K562 (cell line): ENCODE results near the gene ELOVL5. TPM values are rescaled to one million over a fixed set of nuclear protein-coding genes. Genes with fewer than 3 reads are reported as not detected.

Experiments
- ATAC-seq: fragments of 200-7000 bp; cut with Tn5 transposase; 3 replicates; pipeline ENCODE4 v1.9.1; 2020; ENCODE audit warnings: moderate library complexity
- BruUV-seq: library from RNA; stranded (reverse); fragments of 400-500 nt; replicated peaks from 2 replicates; lab custom pipeline; 2021; lab: Mats Ljungman, UMichigan
- CTCF ChIA-PET: fragments of 300-600 bp; formaldehyde crosslinking; extraction: SDS; loops from one replicate; lab custom pipeline; 2021; ENCODE audit warnings: low intra/inter-chr PET ratio; lab: Yijun Ruan, JAX
- POLR2A ChIA-PET: fragments of 300-600, 350-650 bp; sonication (Branson Sonifier 250); formaldehyde crosslinking; extraction: SDS; loops from one replicate; lab custom pipeline; 2021; ENCODE audit warnings: antibody characterized with exemption, inconsistent platforms; lab: Yijun Ruan, JAX
- DNase-seq, 4 experiments: peaks; one replicate each; pipeline versions ENCODE4 v3.0.0 to v3.0.0-alpha.2; 2011 to 2018; ENCODE audit warnings: low spot score in 3 of 4, mixed read lengths in 3 of 4; ENCODE audit errors: extremely low read depth in 1 of 4
- FAIRE-seq: peaks from 2 replicates; lab custom pipeline; 2011; peaks lifted over from hg19 to GRCh38; lab: Jason Lieb, UNC
- H2AFZ ChIP-seq: 2 replicates; pipeline ENCODE4 v1.6.0; 2011; ENCODE audit warnings: low read depth, low read length, control low read depth, inconsistent platforms
- H3K27ac ChIP-seq: fragments of 200-600 bp; 3 replicates; pipeline ENCODE4 v1.8.0; 2011; ENCODE audit warnings: low read depth, mild to moderate bottlenecking, control low read depth, inconsistent platforms, low read length, moderate library complexity, mixed read lengths; ENCODE audit errors: extremely low read depth
- H3K27me3 ChIP-seq, 2 experiments: fragments of 300-600 bp in 1 of 2; 2 replicates in 1 of 2; 3 replicates in 1 of 2; pipeline versions ENCODE4 v1.6.0 to v1.8.0; 2011; ENCODE audit warnings: inconsistent platforms in 2 of 2, low read length in 2 of 2, mild to moderate bottlenecking in 1 of 2, mixed read lengths in 1 of 2, moderate library complexity in 1 of 2; ENCODE audit not compliant: control insufficient read depth in 2 of 2, insufficient read depth in 2 of 2
- H3K36me3 ChIP-seq: fragments of 300-600 bp; 3 replicates; pipeline ENCODE4 v1.8.0; 2011; ENCODE audit warnings: mild to moderate bottlenecking, low read length, inconsistent platforms; ENCODE audit not compliant: control insufficient read depth, insufficient read depth
- H3K4me1 ChIP-seq, 2 experiments: fragments of 200-600 bp in 1 of 2; replicated peaks in 1 of 2; 2 replicates in 1 of 2; 3 replicates in 1 of 2; pipeline versions ENCODE4 v1.5.1 to v1.8.0; 2011; ENCODE audit warnings: inconsistent platforms in 2 of 2, low read length in 2 of 2, mild to moderate bottlenecking in 1 of 2, mixed read lengths in 1 of 2, moderate library complexity in 1 of 2; ENCODE audit not compliant: control insufficient read depth in 2 of 2, insufficient read depth in 2 of 2
- H3K4me2 ChIP-seq: 2 replicates; pipeline ENCODE4 v1.6.1; 2011; ENCODE audit warnings: low read length, control low read depth, inconsistent platforms, mixed read lengths; ENCODE audit not compliant: insufficient read depth
- H3K4me3 ChIP-seq: fragments of 200-600 bp; sonication (generic), shearing (Covaris generic); 2 replicates; pipeline ENCODE4 v1.5.1; 2016; ENCODE audit warnings: control low read depth, inconsistent platforms
- H3K79me2 ChIP-seq: fragments of 200-600 bp; 3 replicates; pipeline ENCODE4 v1.8.0; 2011; ENCODE audit warnings: low read length, inconsistent platforms; ENCODE audit not compliant: control insufficient read depth, insufficient read depth
- H3K9ac ChIP-seq, 2 experiments: 2 replicates each; pipeline versions ENCODE4 v1.6.0 to v1.6.1; 2011; ENCODE audit warnings: low read depth in 2 of 2, low read length in 2 of 2, control low read depth in 1 of 2, inconsistent platforms in 1 of 2, mild to moderate bottlenecking in 1 of 2, mixed read lengths in 1 of 2; ENCODE audit not compliant: insufficient read depth in 1 of 2
- H3K9me1 ChIP-seq: one replicate; pipeline ENCODE4 v1.6.0; 2011; ENCODE audit warnings: inconsistent platforms, mild to moderate bottlenecking, low read length, moderate library complexity; ENCODE audit not compliant: control insufficient read depth, insufficient read depth
- H3K9me3 ChIP-seq: replicated peaks from 2 replicates; pipeline ENCODE4 v1.5.1; 2011; ENCODE audit warnings: low read depth, low read length, inconsistent platforms; ENCODE audit not compliant: control insufficient read depth, insufficient read depth
- H4K20me1 ChIP-seq: replicated peaks from 2 replicates; pipeline ENCODE4 v1.6.1; 2011; ENCODE audit warnings: low read length, inconsistent platforms, mixed read lengths; ENCODE audit not compliant: control insufficient read depth, insufficient read depth
- ARHGAP35 ChIP-seq: fragments of 450-650 bp; IDR thresholded peaks from 2 replicates; pipeline ENCODE4 v1.6.1; 2018; ENCODE audit not compliant: partially characterized antibody
- EWSR1 ChIP-seq: fragments of 450-650 bp; IDR thresholded peaks from 2 replicates; pipeline ENCODE4 v1.6.1; 2018; ENCODE audit warnings: borderline replicate concordance, mild to moderate bottlenecking, low read depth, moderate library complexity; ENCODE audit not compliant: partially characterized antibody
- NFIC ChIP-seq: fragments of 450-650 bp; IDR thresholded peaks from 2 replicates; pipeline ENCODE4 v1.6.1; 2017; ENCODE audit warnings: mild to moderate bottlenecking, inconsistent platforms
- ZBTB2 ChIP-seq: fragments of 450-650 bp; IDR thresholded peaks from 2 replicates; pipeline ENCODE4 v1.6.1; 2016; ENCODE audit warnings: antibody characterized with exemption
- ZMIZ1 ChIP-seq, 2 experiments: fragments of 150-350 bp in 1 of 2; IDR thresholded peaks; 2 replicates each; pipeline ENCODE4 v1.6.1; 2012 to 2016; ENCODE audit warnings: low read depth in 2 of 2, low read length in 2 of 2, mild to moderate bottlenecking in 1 of 2, moderate library complexity in 1 of 2
- ZNF280A ChIP-seq: fragments of 450-650 bp; IDR thresholded peaks from 2 replicates; pipeline ENCODE4 v1.6.1; 2018; ENCODE audit warnings: mild to moderate bottlenecking, low read depth; ENCODE audit not compliant: partially characterized antibody
- ZNF586 ChIP-seq: fragments of 450-650 bp; formaldehyde crosslinking; conservative IDR thresholded peaks from 2 replicates; pipeline ENCODE4 v1.4.0; 2020; ENCODE audit warnings: mild to moderate bottlenecking, moderate library complexity
- ZNF830 ChIP-seq: fragments of 250-450 bp; sonication (Bioruptor Pico); IDR thresholded peaks from 2 replicates; pipeline ENCODE4 v1.5.0; 2021; ENCODE audit warnings: mild to moderate bottlenecking
- WGBS: fragments of 100-300 bp; shearing (Covaris generic); methylation state at CpG from one replicate; pipeline ENCODE4 v1.1.6; 2016; ENCODE audit warnings: low coverage, mixed read lengths; ENCODE audit not compliant: insufficient coverage; ENCODE audit errors: missing lambda C conversion rate; 5-methylcytosine and 5-hydroxymethylcytosine counted together
- in situ Hi-C: fragments of 300-500 bp; cut with MboI; formaldehyde crosslinking; loops from 4 replicates; pipeline ENCODE4 v1.15.0; 2018; ENCODE audit warnings: inconsistent platforms, mixed read lengths
- intact Hi-C: fragments of 100-400 bp; cut with micrococcal nuclease; formaldehyde crosslinking; loops from 2 replicates; pipeline ENCODE4 v1.14.2; 2022
- polyA plus RNA-seq, 8 experiments: library from polyadenylated mRNA; depleted of rRNA in 4 of 8; stranded (reverse) in 5 of 8; unstranded in 3 of 8; fragments of >200 nt; fragmentation: Nextera tagmentation in 2 of 8; fragmentation: Illumina TruSeq in 1 of 8; extraction: Ambion mirVana in 2 of 8; extraction: Trizol in 1 of 8; gene quantifications; 2 replicates each; pipeline versions ENCODE4 v1.2.1 to v1.2.3, GENCODE V29; 2011 to 2014; ENCODE audit warnings: inconsistent platforms in 1 of 8, missing spikeins in 1 of 8
- total RNA-seq, 7 experiments: library from RNA; depleted of rRNA in 6 of 7; stranded (reverse); fragments of >200 nt in 6 of 7; fragmentation: Illumina TruSeq in 2 of 7; extraction: Trizol in 2 of 7; gene quantifications; 2 replicates each; pipeline versions ENCODE4 v1.2.1 to v1.2.3, GENCODE V29; 2011 to 2021; ENCODE audit warnings: low replicate concordance in 1 of 7

ELOVL5 gene
- total and polyA plus RNA-seq, 9 of the 15 experiments (the other 6 are each of a cell fraction or from before 2014, with no cell fraction given) = 70.6 to 245 (median 132) TPM

- no TSS peak for BruUV-seq
- ATAC-seq (no peak), FAIRE-seq (no peak), DNase-seq (no peak)
- no peaks in the 10 kb centered on the region for H3K36me3 ChIP-seq
- H4K20me1 ChIP-seq = no peaks in the 10 kb centered on the region
- no peaks in the 10 kb centered on the region; a peak in 1 of 5 replicates for H3K4me1 ChIP-seq
- ChIA-PET POLR2A (interaction anchor here (0.6 kb wide), 1 partner anchor 20 kb away, joined by 3 read pairs; no protein-coding TSS in a partner anchor), CTCF (no interaction called here)
- H2AFZ ChIP-seq = no peak overlapping the region
- no peaks in the 10 kb centered on the region for H3K79me2 ChIP-seq
- in situ Hi-C loops (no loop called here), intact Hi-C loops (no loop called here)
- no peak overlapping the region for H3K27ac ChIP-seq
- no peak overlapping the region for H3K4me2 ChIP-seq
- no peak overlapping the region for H3K9ac ChIP-seq
- H3K9me1 ChIP-seq = no peaks in the 10 kb centered on the region
- no peaks in the 10 kb centered on the region for H3K9me3 ChIP-seq
- no peak overlapping the region for H3K4me3 ChIP-seq
- no peaks in the 10 kb centered on the region; a peak in 1 of 5 replicates for H3K27me3 ChIP-seq
- TF ChIP-seq NFIC (peak; percentile 18), EWSR1 (no peak)
- 15% methylated on average over 6 of the region's 6 CpGs for WGBS
These were observed 21.2 kb upstream of the ELOVL5 start for GRCh38 chr6:53369876-53370515.

GRCh38 chr6:53369051-53369450, 20.3 kb upstream of the ELOVL5 start:
- ATAC-seq (no peak), DNase-seq (no peak), FAIRE-seq (no peak)
- no peaks in the 10 kb centered on the region for H3K79me2 ChIP-seq
- no peak overlapping the region for H2AFZ ChIP-seq
- intact Hi-C loops (no loop called here), in situ Hi-C loops (no loop called here)
- H4K20me1 ChIP-seq = no peaks in the 10 kb centered on the region
- no peak overlapping the region for H3K9ac ChIP-seq
- BruUV-seq = no TSS peak
- H3K4me3 ChIP-seq = no peak overlapping the region
- ChIA-PET CTCF (no interaction called here), POLR2A (no interaction called here)
- H3K4me2 ChIP-seq = no peak overlapping the region
- H3K27ac ChIP-seq = no peak overlapping the region
- no peaks in the 10 kb centered on the region for H3K36me3 ChIP-seq
- H3K27me3 ChIP-seq = no peaks in the 10 kb centered on the region
- no peaks in the 10 kb centered on the region for H3K9me1 ChIP-seq
- no peaks in the 10 kb centered on the region; a peak in 1 of 5 replicates for H3K4me1 ChIP-seq
- no peaks in the 10 kb centered on the region for H3K9me3 ChIP-seq
- WGBS = 37% methylated on average over 2 of the region's 2 CpGs
- TF ChIP-seq ZBTB2 = peak; percentile 61; the same call in 1 of the 2 replicates
- no peak for TF ChIP-seq ZNF586 (CRISPR knock-in tag)
- no peak for TF ChIP-seq ZNF830 (CRISPR knock-in tag)
- peak; percentile 43 for TF ChIP-seq ARHGAP35
- TF ChIP-seq ZNF280A = peak; percentile 13
- no peak for TF ChIP-seq ZMIZ1 (IDR thresholded peaks at IDR 0.05; ENCODE audit: low read depth in 2 of 2, low read length in 2 of 2)
